Panc1 (cell line): ENCODE measurements around the gene BCL2.

Experiments used
- CTCF ChIP-seq: fragments of 450-650 bp; IDR thresholded peaks from 2 replicates; pipeline ENCODE4 v1.5.1; 2017; ENCODE audit warnings: mild to moderate bottlenecking
- TCF7L2 ChIP-seq: IDR thresholded peaks from 2 replicates; pipeline ENCODE4 v1.6.1; 2011; ENCODE audit warnings: mild to moderate bottlenecking, low read depth, low read length, inconsistent platforms

GRCh38 chr18:63198868-63199742 is 120.5 kb downstream of the BCL2 start:
- TF ChIP-seq CTCF (no peak), TCF7L2 (no peak)
